Astrocyte of the spinal cord (primary cell): Measurements from ENCODE around the gene BAHD1.

ENCODE experiments used
- DNase-seq: peaks from one replicate; pipeline ENCODE4 v3.0.0; 2011; ENCODE audit warnings: low read depth, low spot score
- H3K4me3 ChIP-seq: 2 replicates; pipeline ENCODE4 v1.5.1; 2011; ENCODE audit warnings: low read depth, mild to moderate bottlenecking, low read length, moderate library complexity
- CTCF ChIP-seq: IDR thresholded peaks from 2 replicates; pipeline ENCODE4 v1.5.1; 2012; ENCODE audit warnings: low read depth, mild to moderate bottlenecking, low read length, inconsistent platforms
- in situ Hi-C: cut with HindIII; loops from 2 replicates; pipeline ENCODE4 v1.10.0; 2017; ENCODE audit warnings: low sequenced_read_pairs

BAHD1 gene

GRCh38 chr15:40414816-40415215, 25.9 kb upstream of the BAHD1 start:
- H3K4me3 ChIP-seq = no peak overlapping the region
- no peak for TF ChIP-seq CTCF
- in situ Hi-C loops = loop anchor here (25.0 kb wide), 1 partner anchor 128 kb away; the partner anchor contains the start of gene ANKRD63
- no peak for DNase-seq

- H3K4me3 ChIP-seq = no peak overlapping the region
- DNase-seq = no peak
- no peak for TF ChIP-seq CTCF
- in situ Hi-C loops = loop anchor here (25.0 kb wide), 1 partner anchor 128 kb away; the partner anchor contains the start of gene ANKRD63
These were observed 25.5 kb upstream of the BAHD1 start for GRCh38 chr15:40415226-40415625.

GRCh38 chr15:40416056-40416455, 24.7 kb upstream of the BAHD1 start:
- no peak overlapping the region for H3K4me3 ChIP-seq
- in situ Hi-C loops = loop anchor here (25.0 kb wide), 1 partner anchor 129 kb away; the partner anchor contains the start of gene ANKRD63
- no peak for TF ChIP-seq CTCF
- DNase-seq = no peak

GRCh38 chr15:40418126-40418525, 22.6 kb upstream of the BAHD1 start:
- no peak for DNase-seq
- in situ Hi-C loops = loop anchor here (25.0 kb wide), 1 partner anchor 131 kb away; the partner anchor contains the start of gene ANKRD63
- H3K4me3 ChIP-seq = no peak overlapping the region
- no peak for TF ChIP-seq CTCF

GRCh38 chr15:40420071-40420713, 20.6 kb upstream of the BAHD1 start:
- no peak for TF ChIP-seq CTCF
- in situ Hi-C loops = loop anchor here (25.0 kb wide), 1 partner anchor 133 kb away; the partner anchor contains the start of gene ANKRD63
- H3K4me3 ChIP-seq = no peak overlapping the region
- no peak for DNase-seq

GRCh38 chr15:40420793-40421192, 20.0 kb upstream of the BAHD1 start:
- TF ChIP-seq CTCF = no peak
- no peak for DNase-seq
- in situ Hi-C loops = loop anchor here (25.0 kb wide), 1 partner anchor 133 kb away; the partner anchor contains the start of gene ANKRD63
- H3K4me3 ChIP-seq = no peak overlapping the region
